ENCODE measurements around the gene NOL4L. TPM values are rescaled to one million over a fixed set of nuclear protein-coding genes. Genes with fewer than 3 reads are reported as not detected.

Gene NOL4L
- total RNA-seq, 1 experiment from 2014 or later: 41.8 TPM

DNA sequence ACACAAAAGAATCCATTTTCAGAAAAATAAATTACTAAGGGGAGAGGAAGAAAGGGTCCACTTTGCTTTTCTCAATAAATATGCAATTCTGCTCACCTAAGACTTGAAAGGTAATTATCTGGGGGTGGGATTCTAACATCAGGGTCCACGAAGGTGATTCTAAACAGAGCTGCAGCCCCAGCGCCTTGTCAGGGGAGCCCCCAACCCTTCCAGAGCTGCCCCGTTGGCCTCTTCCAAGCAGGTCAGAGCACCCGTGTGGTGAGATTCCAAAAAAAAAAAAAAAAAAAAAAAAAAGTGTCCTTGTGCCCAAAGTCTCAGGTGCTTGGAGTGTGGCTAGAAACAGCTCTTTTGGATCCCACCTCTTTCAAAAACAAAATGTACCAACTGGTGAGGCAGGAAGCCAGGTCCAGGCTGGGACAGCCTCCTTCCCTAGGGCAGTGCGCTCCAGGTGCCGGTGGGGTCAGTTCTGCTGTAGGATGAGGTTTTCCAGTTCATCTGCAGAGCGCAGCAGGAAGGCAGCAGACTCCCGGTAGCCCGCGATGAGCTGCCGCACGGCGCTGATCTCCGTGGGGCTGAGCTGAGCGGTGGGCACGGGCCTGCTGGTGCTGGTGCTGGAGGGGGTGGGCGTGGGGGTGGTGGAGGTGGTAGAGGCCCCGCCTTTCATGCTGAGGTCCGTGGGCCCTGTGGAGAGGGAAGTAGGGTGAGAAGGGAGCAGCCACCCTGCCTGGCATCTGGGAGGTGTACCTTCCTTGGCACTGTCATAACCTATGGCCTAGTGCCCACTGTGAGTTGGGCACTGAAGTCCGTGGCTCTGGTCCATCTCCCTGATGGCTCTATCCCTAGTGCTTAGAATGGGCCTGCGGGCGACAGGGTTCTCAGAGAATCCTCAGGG is 137.8 kb downstream of the NOL4L start:
- no peak for DNase-seq (ENCODE audit: low spot score)

DNA sequence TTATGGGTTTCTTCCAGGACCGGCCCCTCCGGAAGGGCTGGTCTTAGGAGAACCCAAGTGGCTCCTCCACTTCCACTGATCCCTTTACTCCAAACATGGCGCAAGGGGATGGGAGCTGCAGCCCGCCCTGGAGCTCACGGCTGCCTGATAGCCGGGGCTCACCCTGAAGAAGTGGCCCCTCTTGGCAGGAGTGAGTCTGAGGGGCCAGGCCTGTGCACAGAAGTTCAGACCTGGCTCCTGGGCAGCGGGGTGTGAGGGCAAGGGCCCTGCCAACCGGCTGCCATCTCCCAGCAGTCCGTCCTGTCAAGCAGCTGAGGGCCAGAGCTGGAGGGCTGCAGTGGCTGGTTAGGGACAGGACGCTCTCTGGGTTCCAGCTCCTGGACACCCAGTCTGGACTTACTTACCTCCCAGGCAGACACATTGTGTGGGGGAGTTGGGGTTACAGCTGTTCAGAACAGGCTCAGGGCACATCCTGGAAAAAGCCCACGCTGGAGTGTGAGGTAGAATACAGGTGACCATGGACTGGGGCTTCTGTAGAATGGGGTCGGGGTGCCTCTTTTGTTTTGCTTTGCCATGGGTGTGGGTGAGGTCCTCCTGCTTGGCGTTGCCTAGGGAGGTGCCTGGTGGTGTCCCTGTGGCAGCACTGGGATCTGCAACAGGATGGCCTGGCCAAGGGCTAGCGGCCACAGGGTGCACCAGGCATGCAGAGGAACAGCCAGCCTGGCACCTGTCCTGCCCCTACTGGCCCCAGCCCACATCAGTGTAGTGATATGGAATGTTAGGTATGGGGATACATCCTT is 138.6 kb downstream of the NOL4L start:
- no peak for DNase-seq (ENCODE audit: low spot score)

DNA sequence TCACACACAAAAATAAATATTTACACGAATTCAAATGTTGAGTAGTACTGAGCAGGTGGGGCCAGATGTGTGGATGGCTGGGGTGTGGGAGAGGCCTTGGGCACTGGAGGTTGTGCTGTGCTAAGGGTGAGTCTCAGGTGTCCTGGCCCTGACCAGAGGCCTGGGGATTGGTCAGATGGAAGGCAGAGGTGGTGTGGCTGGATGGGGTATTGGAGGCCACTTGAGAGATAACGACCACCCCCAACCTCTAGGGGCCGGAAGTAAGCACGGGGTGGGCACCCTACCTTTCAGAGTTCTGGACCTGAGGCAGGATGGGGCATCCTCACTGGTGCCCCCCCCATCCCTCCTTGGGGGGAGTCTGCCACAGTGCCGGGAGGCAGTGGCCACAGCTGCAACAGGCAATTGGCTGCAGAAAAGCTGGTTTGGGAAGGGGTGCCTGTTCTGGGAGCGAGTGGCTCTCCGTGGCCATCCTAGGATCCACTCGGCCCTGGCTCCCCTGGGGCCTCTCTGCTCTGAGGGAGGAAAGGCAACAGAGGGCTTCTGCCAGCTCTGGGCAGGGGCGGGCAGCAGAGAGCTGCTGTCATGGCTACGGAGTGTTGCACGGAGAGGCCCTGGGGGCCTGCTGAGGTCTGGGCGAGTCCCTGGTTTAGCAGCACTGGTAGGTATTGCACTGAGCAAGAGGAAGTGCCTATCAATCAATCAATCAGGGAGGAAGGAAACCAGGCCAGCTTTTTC is 139.4 kb downstream of the NOL4L start:
- DNase-seq (ENCODE audit: low spot score): no peak

DNA sequence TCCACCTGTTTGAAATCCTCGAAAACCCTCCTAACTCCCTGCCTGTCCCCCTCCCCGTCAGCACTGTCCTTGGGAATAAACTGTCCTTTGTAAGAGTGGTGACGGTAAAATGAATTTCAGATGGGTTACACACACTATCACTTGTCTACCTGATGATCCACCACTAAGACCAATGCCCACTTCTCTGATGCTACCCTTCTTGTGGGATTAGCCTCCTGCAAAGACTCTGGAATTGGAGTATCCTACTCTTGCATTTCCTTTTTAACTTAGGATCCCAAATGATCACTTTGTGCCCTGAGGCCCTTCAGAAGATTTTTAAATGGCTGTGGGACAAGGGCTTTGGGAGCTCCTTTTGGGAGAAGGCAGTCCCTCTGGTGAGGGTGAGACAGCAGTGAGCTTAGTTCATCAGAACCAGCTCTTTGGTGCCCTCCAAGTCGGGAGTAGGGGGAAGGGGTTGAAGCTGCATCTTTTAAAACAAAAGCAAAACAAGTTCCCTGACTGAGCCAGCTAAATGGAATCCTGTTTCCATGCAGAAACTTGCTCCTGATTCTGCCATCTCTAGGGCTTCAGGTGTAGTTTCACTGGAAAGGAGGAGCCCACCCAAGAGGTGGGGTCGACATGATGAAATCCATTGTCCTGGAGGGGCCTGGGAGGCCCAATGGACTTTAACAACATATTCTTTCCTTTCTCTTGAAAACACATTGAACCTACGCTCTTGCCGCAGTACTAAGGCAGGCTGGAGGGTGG is 140.5 kb downstream of the NOL4L start:
- DNase-seq (ENCODE audit: low spot score): no peak

DNA sequence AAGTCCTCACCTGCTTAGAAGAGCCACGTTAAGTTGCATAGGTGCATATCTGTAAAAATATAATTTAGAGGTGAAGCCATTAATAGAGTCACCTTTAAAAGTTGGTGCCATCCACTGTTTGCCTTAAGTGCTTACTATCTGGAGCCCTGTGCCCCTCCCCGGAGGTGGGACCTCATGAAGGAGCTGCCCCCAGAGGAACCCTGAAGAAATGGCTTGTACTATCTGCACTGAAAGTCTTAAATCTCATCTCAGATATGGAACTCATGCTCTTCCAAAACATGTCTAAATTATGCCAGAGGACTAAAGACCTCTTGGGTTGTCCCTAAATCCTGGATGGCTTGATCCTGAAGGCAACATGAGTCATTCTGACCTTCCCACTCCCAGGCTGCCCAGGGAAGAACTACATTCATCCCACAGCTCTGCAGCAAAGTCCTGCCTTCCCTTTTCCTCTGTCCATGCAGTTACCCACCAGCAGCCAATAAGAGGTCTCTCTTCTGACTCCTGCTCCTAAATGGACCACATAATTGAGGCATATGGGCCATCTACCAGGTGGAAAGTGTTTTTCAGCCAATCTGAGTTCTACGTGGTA is 141.7 kb downstream of the NOL4L start:
- no peak for DNase-seq (ENCODE audit: low spot score)

DNA sequence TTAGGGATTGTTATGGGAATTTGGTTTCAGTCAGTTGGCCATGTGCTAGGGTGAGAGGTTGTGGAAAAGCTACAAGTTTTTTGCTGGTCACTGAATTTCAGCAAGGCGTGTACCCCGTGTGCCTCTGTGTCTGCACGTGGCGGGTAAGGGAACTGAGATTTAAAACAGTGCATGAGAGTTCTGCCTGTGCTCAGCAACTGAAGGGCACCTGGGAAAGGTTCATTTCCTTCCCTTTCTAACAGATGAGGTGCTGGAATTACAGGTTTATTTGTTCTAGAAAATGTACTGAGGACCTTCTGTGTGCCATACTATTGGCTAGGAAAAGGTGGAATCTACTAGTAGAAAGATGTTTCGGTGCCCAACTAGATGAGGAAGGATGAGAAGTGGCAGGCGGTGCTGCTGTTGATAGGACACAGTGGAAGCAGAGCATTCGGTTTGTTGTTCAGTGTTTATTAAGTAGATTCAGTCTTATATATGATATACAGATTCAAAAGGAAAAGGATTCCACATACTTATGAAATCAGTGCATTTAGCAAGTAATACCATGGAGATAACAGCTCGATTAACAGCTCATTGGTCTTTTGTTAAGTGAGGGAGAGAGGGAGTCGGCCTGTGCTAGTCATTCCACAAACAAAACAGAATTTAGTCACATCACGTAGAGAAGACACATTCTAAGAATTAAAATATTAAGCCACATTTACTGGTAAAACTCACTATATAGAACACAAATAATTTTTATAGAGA is 142.3 kb downstream of the NOL4L start:
- DNase-seq (ENCODE audit: low spot score): no peak

DNA sequence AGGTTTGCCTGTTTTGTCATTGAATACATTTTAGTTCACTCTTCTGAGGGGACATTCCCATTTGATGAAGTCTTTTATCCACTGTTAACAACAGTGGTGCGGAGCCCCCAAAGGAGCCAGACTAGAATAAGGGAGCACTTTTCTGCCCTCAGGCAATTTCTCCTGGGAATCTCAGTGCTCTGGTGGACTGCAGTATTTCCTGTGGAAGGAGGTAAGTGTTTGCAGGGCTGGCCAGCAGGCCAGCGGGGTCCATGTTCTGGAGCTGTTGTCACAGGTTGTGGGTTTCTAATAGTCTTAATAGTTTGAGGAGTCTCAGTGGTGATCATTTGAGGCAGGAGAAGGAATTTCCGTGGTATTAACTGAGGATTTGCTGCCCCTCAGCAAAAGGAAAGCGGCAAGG is 143.5 kb downstream of the NOL4L start:
- DNase-seq (ENCODE audit: low spot score): no peak

DNA sequence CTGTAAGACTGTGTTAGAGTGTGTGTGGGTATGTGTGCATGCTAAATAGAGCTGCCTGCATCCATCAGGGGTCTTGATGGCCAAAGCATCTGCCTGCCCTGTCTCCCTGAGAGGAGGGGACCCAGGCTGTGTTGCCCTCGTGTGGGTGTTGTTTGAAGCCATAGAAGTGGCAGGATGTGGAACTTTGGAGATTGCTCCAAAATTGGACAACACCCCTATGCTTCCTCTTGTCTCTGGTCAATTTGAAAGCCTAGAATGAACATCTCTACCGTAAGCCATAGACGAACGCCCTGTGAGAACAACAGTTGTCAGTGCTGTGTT is 144.4 kb downstream of the NOL4L start:
- no peak for DNase-seq (ENCODE audit: low spot score)

DNA sequence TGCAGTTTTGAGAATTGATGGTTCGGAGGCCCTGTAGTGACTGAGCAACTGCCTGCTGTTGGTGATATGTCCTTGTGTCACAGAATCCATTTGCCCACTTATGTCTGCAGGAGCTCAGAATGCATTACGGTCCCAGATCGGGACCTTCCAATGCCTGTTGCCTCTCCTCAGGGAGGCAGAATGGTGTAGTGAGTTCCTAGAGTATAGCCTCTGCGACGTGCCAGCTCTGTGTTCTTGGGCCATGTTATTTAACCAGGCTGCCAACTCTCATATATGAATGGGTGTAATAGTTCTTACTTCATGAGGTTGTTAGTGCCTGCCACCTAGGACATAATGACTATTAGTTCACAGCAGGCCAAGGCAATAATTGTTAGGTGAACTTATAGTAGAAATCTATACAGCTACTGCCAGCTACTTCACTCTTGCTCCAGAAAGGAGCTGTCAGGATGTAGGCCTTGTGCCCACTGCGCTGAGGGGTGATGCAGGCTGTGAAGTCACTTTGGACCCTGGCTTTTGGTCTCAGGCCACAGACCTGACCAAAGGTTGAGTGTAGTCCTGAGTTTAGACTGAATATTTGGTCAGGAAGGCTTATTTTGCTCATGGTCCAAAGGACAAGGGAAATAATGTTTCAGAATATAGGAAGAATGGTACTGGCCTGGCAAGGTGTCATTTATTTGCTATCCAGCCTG is 144.9 kb downstream of the NOL4L start:
- no peak for DNase-seq (ENCODE audit: low spot score)

DNA sequence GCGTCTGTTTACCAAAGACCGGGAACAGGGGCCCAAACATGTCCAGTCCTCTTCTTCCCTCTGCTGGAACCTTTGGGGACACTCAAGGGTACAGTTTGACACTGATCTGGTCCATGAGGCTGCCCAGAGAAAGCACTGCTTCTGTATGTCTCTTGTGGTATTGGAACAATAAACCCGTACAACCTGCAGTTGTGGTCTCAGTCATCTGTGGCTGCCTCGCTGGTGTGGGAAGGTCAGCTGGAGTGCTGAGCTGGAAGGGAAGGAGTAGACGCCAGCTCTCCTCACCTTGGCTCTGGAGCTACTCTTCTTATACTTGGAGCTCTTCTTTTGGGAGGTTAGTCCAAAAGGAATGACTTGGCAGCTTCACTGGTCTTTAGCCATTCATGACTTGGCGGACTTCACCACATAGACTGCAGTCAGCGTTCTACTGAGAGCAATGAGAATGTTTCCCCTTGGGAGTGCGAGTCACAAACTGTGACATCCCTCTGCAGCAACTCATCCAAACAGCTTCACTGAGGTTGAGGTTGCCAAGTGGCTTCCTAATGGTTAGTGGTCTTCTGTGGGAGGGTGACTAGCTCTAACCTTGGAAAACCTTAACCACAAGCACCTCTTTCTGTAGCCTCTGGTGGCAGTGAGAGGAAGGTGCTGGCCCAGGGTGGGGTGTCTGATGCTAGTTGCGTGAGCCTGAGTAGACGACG is 145.9 kb downstream of the NOL4L start:
- no peak for DNase-seq (ENCODE audit: low spot score)

DNA sequence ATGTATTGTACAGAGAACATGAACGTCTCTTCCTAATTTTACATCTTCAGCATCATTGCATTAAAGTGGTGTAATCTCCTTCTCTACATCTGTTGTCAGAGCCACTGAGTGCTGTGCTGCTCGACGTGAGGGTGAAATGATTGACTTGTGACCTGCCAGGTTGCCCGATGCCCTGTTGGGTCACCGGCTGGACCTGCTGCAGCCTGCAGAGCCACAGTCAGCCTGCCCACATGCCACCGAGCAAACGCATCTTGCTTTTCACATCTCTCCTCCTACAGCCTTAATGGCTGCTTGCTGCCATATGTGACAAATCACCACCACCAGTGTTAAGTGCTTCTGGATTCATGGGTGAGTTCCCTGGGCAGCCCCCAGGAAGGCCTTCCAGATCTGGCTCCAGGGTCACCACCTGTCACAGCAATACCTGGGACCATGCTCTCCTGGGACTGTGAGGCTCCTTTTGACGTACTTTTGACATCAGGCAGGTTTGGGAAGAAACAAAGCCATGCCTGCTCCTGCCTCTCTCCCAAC is 146.7 kb downstream of the NOL4L start:
- DNase-seq (ENCODE audit: low spot score): no peak

DNA sequence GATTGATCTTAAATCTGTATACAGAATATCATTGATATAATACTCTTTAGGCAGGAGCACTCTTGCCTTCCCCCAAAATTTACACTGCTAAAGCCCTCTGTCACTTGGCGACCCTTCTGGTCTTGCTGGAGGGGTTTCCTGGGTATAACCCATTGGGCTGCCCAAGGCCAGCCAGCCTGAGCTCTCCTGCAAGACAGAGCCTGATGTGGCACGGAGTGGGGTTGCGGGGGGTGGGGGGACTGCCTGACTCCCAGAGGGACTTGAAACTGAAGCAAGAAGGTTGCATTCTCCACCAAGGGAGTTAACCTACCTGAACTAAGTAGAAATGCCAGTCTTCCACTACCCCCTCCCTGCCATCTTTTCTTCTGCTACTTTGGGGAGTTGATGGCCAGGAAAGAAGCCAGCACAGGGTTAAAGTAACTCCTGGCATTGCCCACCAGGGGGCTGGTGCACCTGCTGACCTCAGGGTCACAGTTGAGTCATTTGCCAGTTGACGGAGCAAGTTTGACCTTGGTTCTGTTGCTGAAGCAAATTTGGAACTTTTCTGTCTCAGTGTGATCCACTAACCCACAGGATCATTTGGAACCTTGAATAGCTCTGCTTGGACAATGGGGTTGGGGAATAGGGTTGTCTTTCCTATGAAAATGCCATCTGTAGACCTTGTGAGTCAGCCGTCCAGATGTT is 147.6 kb downstream of the NOL4L start:
- peak; percentile 56 for DNase-seq (ENCODE audit: low spot score)

DNA sequence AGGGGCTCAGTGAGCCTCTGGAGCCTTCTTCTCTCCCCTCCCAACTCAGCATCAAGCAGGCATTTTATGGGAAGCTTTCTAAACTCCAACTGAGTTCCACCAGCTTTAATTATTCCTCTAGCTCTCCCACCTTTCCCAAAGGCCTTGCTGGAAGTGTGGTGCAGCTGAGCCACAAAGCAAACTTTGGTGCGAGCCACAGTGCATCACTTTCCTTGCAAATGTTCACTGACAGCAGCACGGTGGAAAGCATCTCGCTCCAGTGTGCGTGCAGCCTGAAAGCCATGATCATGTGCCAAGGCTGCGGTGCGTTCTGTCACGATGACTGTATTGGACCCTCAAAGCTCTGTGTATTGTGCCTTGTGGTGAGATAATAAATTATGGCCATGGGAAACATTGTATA is 148.2 kb downstream of the NOL4L start:
- DNase-seq (ENCODE audit: low spot score): no peak

DNA sequence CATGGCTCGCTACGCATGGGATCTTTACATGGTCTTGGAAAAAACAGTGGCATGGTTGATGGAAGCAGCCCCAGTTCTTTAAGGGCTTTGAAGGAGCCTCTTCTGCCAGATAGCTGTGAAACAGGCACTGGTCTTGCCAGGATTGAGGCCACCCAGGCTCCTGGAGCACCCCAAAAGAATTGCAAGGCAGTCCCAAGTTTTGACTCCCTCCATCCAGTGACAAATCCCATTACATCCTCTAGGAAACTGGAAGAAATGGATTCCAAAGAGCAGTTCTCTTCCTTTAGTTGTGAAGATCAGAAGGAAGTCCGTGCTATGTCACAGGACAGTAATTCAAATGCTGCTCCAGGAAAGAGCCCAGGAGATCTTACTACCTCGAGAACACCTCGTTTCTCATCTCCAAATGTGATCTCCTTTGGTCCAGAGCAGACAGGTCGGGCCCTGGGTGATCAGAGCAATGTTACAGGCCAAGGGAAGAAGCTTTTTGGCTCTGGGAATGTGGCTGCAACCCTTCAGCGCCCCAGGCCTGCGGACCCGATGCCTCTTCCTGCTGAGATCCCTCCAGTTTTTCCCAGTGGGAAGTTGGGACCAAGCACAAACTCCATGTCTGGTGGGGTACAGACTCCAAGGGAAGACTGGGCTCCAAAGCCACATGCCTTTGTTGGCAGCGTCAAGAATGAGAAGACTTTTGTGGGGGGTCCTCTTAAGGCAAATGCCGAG is 148.8 kb downstream of the NOL4L start:
- no peak for DNase-seq (ENCODE audit: low spot score)

DNA sequence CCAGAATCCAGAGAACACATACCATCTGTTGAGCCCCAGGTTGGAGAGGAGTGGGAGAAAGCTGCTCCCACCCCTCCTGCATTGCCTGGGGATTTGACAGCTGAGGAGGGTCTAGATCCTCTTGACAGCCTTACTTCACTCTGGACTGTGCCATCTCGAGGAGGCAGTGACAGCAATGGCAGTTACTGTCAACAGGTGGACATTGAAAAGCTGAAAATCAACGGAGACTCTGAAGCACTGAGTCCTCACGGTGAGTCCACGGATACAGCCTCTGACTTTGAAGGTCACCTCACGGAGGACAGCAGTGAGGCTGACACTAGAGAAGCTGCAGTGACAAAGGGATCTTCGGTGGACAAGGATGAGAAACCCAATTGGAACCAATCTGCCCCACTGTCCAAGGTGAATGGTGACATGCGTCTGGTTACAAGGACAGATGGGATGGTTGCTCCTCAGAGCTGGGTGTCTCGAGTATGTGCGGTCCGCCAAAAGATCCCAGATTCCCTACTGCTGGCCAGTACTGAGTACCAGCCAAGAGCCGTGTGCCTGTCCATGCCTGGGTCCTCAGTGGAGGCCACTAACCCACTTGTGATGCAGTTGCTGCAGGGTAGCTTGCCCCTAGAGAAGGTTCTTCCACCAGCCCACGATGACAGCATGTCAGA is 149.6 kb downstream of the NOL4L start:
- no peak for DNase-seq (ENCODE audit: low spot score)

DNA sequence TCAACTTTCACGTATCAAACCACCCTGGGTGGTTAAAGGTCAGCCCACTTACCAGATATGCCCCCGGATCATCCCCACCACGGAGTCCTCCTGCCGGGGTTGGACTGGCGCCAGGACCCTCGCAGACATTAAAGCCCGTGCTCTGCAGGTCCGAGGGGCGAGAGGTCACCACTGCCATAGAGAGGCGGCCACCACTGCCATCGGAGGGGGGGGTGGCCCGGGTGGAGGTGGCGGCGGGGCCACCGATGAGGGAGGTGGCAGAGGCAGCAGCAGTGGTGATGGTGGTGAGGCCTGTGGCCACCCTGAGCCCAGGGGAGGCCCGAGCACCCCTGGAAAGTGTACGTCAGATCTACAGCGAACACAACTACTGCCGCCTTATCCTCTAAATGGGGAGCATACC is 150.7 kb downstream of the NOL4L start:
- no peak for DNase-seq (ENCODE audit: low spot score)
